Neural progenitor cell (in vitro differentiated cells): ENCODE data around the gene NAP1L4. TPM values are rescaled to one million over a fixed set of nuclear protein-coding genes. Genes with fewer than 3 reads are reported as not detected.
A peak's percentile ranks its signal among the peaks of the same experiment; 100 is the strongest.

Experiments used
- DNase-seq: peaks from one replicate; pipeline ENCODE4 v3.0.0-alpha.2; 2016; ENCODE audit warnings: low spot score
- H2AFZ ChIP-seq: fragments of 200-600 bp; sonication (generic); replicated peaks from 2 replicates; pipeline ENCODE4 v1.6.1; 2016; ENCODE audit warnings: antibody characterized with exemption
- H3F3A ChIP-seq: fragments of 200-600 bp; sonication (generic); 2 replicates; pipeline ENCODE4 v1.6.1; 2016; ENCODE audit warnings: antibody characterized with exemption, low read depth
- H3K27ac ChIP-seq: fragments of 200-600 bp; sonication (generic); 2 replicates; pipeline ENCODE4 v1.5.1; 2016; ENCODE audit warnings: mild to moderate bottlenecking
- H3K27me3 ChIP-seq: fragments of 200-600 bp; sonication (generic); 2 replicates; pipeline ENCODE4 v1.6.1; 2016; ENCODE audit warnings: mild to moderate bottlenecking, moderate library complexity
- H3K36me3 ChIP-seq: fragments of 200-600 bp; sonication (generic); 2 replicates; pipeline ENCODE4 v1.5.1; 2016
- H3K4me1 ChIP-seq: fragments of 200-600 bp; sonication (generic); 2 replicates; pipeline ENCODE4 v1.6.1; 2016; ENCODE audit warnings: mixed run types
- H3K4me2 ChIP-seq: fragments of 200-600 bp; sonication (generic); 2 replicates; pipeline ENCODE4 v1.6.1; 2016
- H3K4me3 ChIP-seq: fragments of 200-600 bp; sonication (generic); 2 replicates; pipeline ENCODE4 v1.5.1; 2016
- H3K79me2 ChIP-seq: fragments of 200-600 bp; sonication (generic); 2 replicates; pipeline ENCODE4 v1.6.1; 2016; ENCODE audit warnings: low read depth
- H3K9ac ChIP-seq: fragments of 200-600 bp; sonication (generic); 2 replicates; pipeline ENCODE4 v1.6.1; 2016
- H3K9me3 ChIP-seq: fragments of 200-600 bp; sonication (generic); 2 replicates; pipeline ENCODE4 v1.5.1; 2016; ENCODE audit warnings: low read depth
- H4K20me1 ChIP-seq: fragments of 200-600 bp; sonication (generic); 2 replicates; pipeline ENCODE4 v1.6.1; 2016; ENCODE audit warnings: low read depth
- H3K27ac Mint-ChIP-seq: 3 replicates; pipeline ENCODE4 v1.8.0; 2021; ENCODE audit warnings: mixed read lengths
- H3K27me3 Mint-ChIP-seq: 2 replicates; pipeline ENCODE4 v1.8.0; 2022; ENCODE audit warnings: low read depth, mild to moderate bottlenecking, inconsistent platforms, moderate library complexity, mixed read lengths; ENCODE audit not compliant: insufficient read depth
- H3K36me3 Mint-ChIP-seq: 3 replicates; pipeline ENCODE4 v1.8.0; 2021; ENCODE audit warnings: mixed read lengths
- H3K4me1 Mint-ChIP-seq: 3 replicates; pipeline ENCODE4 v1.8.0; 2021; ENCODE audit warnings: mixed read lengths
- H3K4me3 Mint-ChIP-seq: 3 replicates; pipeline ENCODE4 v1.8.0; 2021; ENCODE audit warnings: mild to moderate bottlenecking, moderate library complexity, mixed read lengths
- H3K9me3 Mint-ChIP-seq: 3 replicates; pipeline ENCODE4 v1.8.0; 2020; ENCODE audit warnings: mixed read lengths
- EZH2 ChIP-seq: fragments of 200-600 bp; sonication (generic); IDR thresholded peaks from 2 replicates; pipeline ENCODE4 v1.6.1; 2017; ENCODE audit warnings: antibody characterized with exemption, mild to moderate bottlenecking, moderate library complexity
- EZH2phosphoT487 ChIP-seq: fragments of 200-600 bp; sonication (generic); IDR thresholded peaks from 2 replicates; pipeline ENCODE4 v1.6.1; 2017; ENCODE audit warnings: antibody characterized with exemption
- total RNA-seq: library from RNA; depleted of rRNA; stranded (reverse); fragments of >200 nt; gene quantifications from 2 replicates; pipeline ENCODE4 v1.2.3, GENCODE V29; 2015; ENCODE audit warnings: low replicate concordance
- TF ChIP-seq, protein P1 (sequence below): fragments of 200-600 bp; sonication (generic); IDR thresholded peaks from 2 replicates; pipeline ENCODE4 v1.5.1; 2017; ENCODE audit warnings: antibody characterized with exemption, mild to moderate bottlenecking

NAP1L4 gene
- total RNA-seq, 1 donor from 2014 or later, result 191 TPM

DNA sequence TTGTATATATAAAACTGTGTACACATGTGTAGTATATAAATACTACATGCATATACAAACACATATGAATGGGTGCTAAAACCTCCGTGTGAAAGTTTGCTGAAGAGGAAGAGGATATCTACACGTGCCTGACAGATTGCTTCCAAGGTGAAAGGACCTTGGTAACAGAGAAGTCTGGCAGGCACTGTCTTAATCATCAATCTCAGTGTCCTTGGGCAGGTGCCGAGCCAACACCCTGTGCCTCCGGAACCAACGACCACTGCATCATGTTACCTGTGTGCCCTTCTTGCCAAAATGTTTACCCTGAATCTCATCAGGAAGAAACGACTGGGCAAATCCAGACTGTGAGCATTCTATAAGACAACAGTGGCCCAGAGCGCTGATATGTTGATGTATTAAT is 15.0 kb downstream of the NAP1L4 start:
- Mint-ChIP-seq H3K27me3 (peaks cover 2% of the 10 kb centered on the region), H3K27ac (no peak overlapping the region), H3K9me3 (no peaks in the 10 kb centered on the region), H3K4me1 (peaks cover 3% of the 10 kb centered on the region), H3K36me3 (peaks cover 21% of the 10 kb centered on the region), H3K4me3 (no peak overlapping the region)
- no peaks in the 10 kb centered on the region for H3K27me3 ChIP-seq
- H3K9me3 ChIP-seq, result no peaks in the 10 kb centered on the region
- no peaks in the 10 kb centered on the region for H3F3A ChIP-seq
- TF ChIP-seq, protein P1, sequence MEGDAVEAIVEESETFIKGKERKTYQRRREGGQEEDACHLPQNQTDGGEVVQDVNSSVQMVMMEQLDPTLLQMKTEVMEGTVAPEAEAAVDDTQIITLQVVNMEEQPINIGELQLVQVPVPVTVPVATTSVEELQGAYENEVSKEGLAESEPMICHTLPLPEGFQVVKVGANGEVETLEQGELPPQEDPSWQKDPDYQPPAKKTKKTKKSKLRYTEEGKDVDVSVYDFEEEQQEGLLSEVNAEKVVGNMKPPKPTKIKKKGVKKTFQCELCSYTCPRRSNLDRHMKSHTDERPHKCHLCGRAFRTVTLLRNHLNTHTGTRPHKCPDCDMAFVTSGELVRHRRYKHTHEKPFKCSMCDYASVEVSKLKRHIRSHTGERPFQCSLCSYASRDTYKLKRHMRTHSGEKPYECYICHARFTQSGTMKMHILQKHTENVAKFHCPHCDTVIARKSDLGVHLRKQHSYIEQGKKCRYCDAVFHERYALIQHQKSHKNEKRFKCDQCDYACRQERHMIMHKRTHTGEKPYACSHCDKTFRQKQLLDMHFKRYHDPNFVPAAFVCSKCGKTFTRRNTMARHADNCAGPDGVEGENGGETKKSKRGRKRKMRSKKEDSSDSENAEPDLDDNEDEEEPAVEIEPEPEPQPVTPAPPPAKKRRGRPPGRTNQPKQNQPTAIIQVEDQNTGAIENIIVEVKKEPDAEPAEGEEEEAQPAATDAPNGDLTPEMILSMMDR, result no peak
- TF ChIP-seq EZH2phosphoT487, result no peak
- TF ChIP-seq EZH2, result no peak
- peaks cover 5% of the 10 kb centered on the region for H3K36me3 ChIP-seq
- H3K4me1 ChIP-seq, result no peaks in the 10 kb centered on the region
- H3K79me2 ChIP-seq, result peaks cover 94% of the 10 kb centered on the region
- H4K20me1 ChIP-seq, result peaks cover 94% of the 10 kb centered on the region
- no peak overlapping the region for H3K9ac ChIP-seq
- no peak for DNase-seq
- H3K4me2 ChIP-seq, result no peak overlapping the region
- no peak overlapping the region for H3K4me3 ChIP-seq
- H2AFZ ChIP-seq, result no peak overlapping the region
- H3K27ac ChIP-seq, result no peak overlapping the region

DNA sequence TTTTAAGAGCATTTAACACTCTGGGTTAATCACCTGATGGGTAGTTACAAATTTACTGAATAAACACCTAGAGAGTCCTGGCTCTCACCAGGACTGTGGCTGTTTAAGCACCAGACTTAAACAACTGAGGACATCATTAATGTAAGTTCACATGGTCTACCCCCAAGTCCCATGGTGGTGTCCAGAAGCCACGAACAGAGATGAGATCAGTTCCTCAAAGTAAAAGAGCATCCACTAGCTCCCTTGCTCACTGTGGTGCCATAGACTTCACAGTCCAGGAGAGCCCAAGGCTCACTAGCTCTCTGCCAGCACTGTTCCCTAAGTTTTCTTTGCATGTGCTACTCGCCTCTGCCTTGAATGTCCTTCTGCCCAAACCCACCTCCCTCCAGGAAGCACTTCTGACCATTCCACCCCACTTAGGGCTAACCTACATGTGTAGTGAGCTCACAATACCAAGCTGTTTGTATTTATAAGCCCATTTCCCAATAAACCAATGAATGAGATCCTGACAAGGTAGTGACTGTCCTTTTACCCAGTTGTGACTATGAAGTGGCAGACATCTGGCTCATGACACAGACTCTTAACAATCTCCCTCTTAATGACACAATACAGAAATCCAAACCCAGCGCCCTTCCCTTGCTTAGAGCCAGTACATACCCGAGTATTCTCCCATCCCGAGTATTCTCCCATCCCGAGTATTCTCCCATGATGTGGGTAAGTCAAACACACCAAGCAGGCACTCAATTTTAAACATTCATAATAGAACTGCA is 15.7 kb downstream of the NAP1L4 start:
- Mint-ChIP-seq H3K4me3 (no peak overlapping the region), H3K4me1 (no peaks in the 10 kb centered on the region), H3K27me3 (no peaks in the 10 kb centered on the region), H3K9me3 (no peaks in the 10 kb centered on the region), H3K27ac (no peak overlapping the region), H3K36me3 (peaks cover 24% of the 10 kb centered on the region)
- peaks cover 88% of the 10 kb centered on the region for H4K20me1 ChIP-seq
- H3K79me2 ChIP-seq, result peaks cover 88% of the 10 kb centered on the region
- no peak for DNase-seq
- H2AFZ ChIP-seq, result no peak overlapping the region
- H3K27ac ChIP-seq, result no peak overlapping the region
- H3F3A ChIP-seq, result no peaks in the 10 kb centered on the region
- TF ChIP-seq EZH2, result no peak
- no peak for TF ChIP-seq EZH2phosphoT487
- TF ChIP-seq, protein P1, result no peak
- H3K36me3 ChIP-seq, result peaks cover 5% of the 10 kb centered on the region
- H3K4me1 ChIP-seq, result no peaks in the 10 kb centered on the region
- no peak overlapping the region for H3K4me3 ChIP-seq
- H3K9ac ChIP-seq, result no peak overlapping the region
- no peaks in the 10 kb centered on the region for H3K9me3 ChIP-seq
- H3K27me3 ChIP-seq, result no peaks in the 10 kb centered on the region
- no peak overlapping the region for H3K4me2 ChIP-seq

DNA sequence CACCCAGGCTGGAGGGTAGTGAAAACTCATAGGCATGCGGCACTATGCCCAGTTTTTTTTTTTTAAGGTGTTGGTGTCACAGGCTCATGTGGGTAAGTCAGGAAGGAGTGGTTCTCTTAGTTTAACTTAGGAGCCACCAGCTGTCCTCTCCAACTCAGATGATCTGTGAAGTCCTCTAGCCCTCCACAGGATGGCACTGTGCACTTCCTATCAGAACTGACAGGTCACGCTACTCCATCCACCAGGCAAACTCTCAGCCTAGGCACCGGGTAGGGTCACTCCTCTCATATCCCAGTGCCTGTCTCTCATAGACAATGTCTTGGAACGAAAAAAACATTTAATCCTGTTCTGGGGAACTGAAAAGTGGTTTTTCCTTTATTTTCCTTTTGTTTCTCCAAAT is 16.5 kb downstream of the NAP1L4 start:
- H3K36me3 Mint-ChIP-seq, result peaks cover 26% of the 10 kb centered on the region

More for the DNA sequence above, 16.5 kb downstream of the NAP1L4 start:
- Mint-ChIP-seq H3K27ac (no peak overlapping the region), H3K4me1 (no peaks in the 10 kb centered on the region), H3K27me3 (no peaks in the 10 kb centered on the region), H3K4me3 (no peak overlapping the region), H3K9me3 (no peaks in the 10 kb centered on the region)
- peaks cover 79% of the 10 kb centered on the region for H4K20me1 ChIP-seq
- H3F3A ChIP-seq, result no peaks in the 10 kb centered on the region
- H3K4me2 ChIP-seq, result no peak overlapping the region
- TF ChIP-seq EZH2, result no peak
- TF ChIP-seq, protein P1, result peak; percentile 51
- no peaks in the 10 kb centered on the region for H3K4me1 ChIP-seq
- H3K9me3 ChIP-seq, result no peaks in the 10 kb centered on the region
- peaks cover 82% of the 10 kb centered on the region for H3K79me2 ChIP-seq
- H3K4me3 ChIP-seq, result no peak overlapping the region
- DNase-seq, result peak; percentile 45
- no peak overlapping the region for H3K27ac ChIP-seq
- no peak overlapping the region for H3K9ac ChIP-seq
- H2AFZ ChIP-seq, result no peak overlapping the region
- H3K27me3 ChIP-seq, result no peaks in the 10 kb centered on the region
- H3K36me3 ChIP-seq, result peaks cover 9% of the 10 kb centered on the region
